Measurements from ENCODE around the gene PILRB.
"Not testable (repeated sequence)": the region's sequence is repeated elsewhere in the genome, so short reads cannot be mapped to it uniquely, and the experiment has no call there.

The PILRB gene

GRCh38 chr7:100382234-100382853 lies 24.4 kb downstream of the PILRB start:
- not testable (repeated sequence) for H3K79me1 ChIP-seq (ENCODE audit: low read length); H4K12ac ChIP-seq (ENCODE audit: low read depth, low read length); H3K9ac ChIP-seq (ENCODE audit: low read length)

GRCh38 chr7:100384628-100385294 lies 26.8 kb downstream of the PILRB start:
- Histone ChIP-seq H3K79me1 (ENCODE audit: low read length) (no peaks in the 10 kb centered on the region), H2BK120ac (ENCODE audit: insufficient read depth, low read length, poor library complexity) (no peak overlapping the region), H3K9ac (ENCODE audit: low read length) (no peak overlapping the region), H3K9me3 (ENCODE audit: insufficient read depth, low read depth, low read length) (no peaks in the 10 kb centered on the region), H3K4me2 (ENCODE audit: low read length) (no peak overlapping the region), H3K79me2 (ENCODE audit: control insufficient read depth, insufficient read depth, low read length, poor library complexity) (no peaks in the 10 kb centered on the region), H2BK12ac (ENCODE audit: low read length) (no peak overlapping the region), H2BK5ac (ENCODE audit: low read depth, low read length, poor library complexity) (no peak overlapping the region), H2AK5ac (ENCODE audit: low read length) (no peak overlapping the region), H3K27ac (ENCODE audit: low read depth, low read length) (no peak overlapping the region), H3K14ac (ENCODE audit: low read length) (no peak overlapping the region), H3K18ac (ENCODE audit: low read length) (no peak overlapping the region), H3K4me1 (ENCODE audit: control insufficient read depth in 1 of 2, insufficient read depth in 2 of 2, low read length in 2 of 2) (no peaks in the 10 kb centered on the region), H4K12ac (ENCODE audit: low read depth, low read length) (no peak overlapping the region), H3K36me3 (ENCODE audit: control insufficient read depth in 1 of 2, insufficient read depth in 2 of 2, low read length in 2 of 2) (no peaks in the 10 kb centered on the region), H3K4me3 (ENCODE audit: low read depth, low read length) (no peak overlapping the region), H3K23ac (ENCODE audit: low read length) (no peak overlapping the region), H3K27me3 (ENCODE audit: insufficient read depth, low read length) (no peaks in the 10 kb centered on the region), H4K8ac (ENCODE audit: low read depth, low read length) (no peak overlapping the region), H4K91ac (ENCODE audit: low read depth, low read length) (no peak overlapping the region), H2AFZ (ENCODE audit: insufficient read depth, low read length, poor library complexity) (no peak overlapping the region), H3K4ac (ENCODE audit: low read depth, low read length) (no peak overlapping the region)
- no CpG with 5 or more reads among the region's 6 CpGs for WGBS (ENCODE audit: extremely low coverage, insufficient coverage, insufficient read length)
- DNase-seq = no peak

More at GRCh38 chr7:100382234-100382853, 24.4 kb downstream of the PILRB start:
- H2AFZ ChIP-seq (ENCODE audit: insufficient read depth, low read length, poor library complexity); H3K4ac ChIP-seq (ENCODE audit: low read depth, low read length); H4K8ac ChIP-seq (ENCODE audit: low read depth, low read length); H3K14ac ChIP-seq (ENCODE audit: low read length); DNase-seq; H3K23ac ChIP-seq (ENCODE audit: low read length); H4K91ac ChIP-seq (ENCODE audit: low read depth, low read length); H3K18ac ChIP-seq (ENCODE audit: low read length); H3K9me3 ChIP-seq (ENCODE audit: insufficient read depth, low read depth, low read length); H2BK12ac ChIP-seq (ENCODE audit: low read length); H2BK5ac ChIP-seq (ENCODE audit: low read depth, low read length, poor library complexity); H3K4me3 ChIP-seq (ENCODE audit: low read depth, low read length); H3K79me2 ChIP-seq (ENCODE audit: control insufficient read depth, insufficient read depth, low read length, poor library complexity); H3K27me3 ChIP-seq (ENCODE audit: insufficient read depth, low read length); H2BK120ac ChIP-seq (ENCODE audit: insufficient read depth, low read length, poor library complexity); H3K27ac ChIP-seq (ENCODE audit: low read depth, low read length); H2AK5ac ChIP-seq (ENCODE audit: low read length); H3K4me2 ChIP-seq (ENCODE audit: low read length); H3K4me1 ChIP-seq (ENCODE audit: control insufficient read depth in 1 of 2, insufficient read depth in 2 of 2, low read length in 2 of 2); H3K36me3 ChIP-seq (ENCODE audit: control insufficient read depth in 1 of 2, insufficient read depth in 2 of 2, low read length in 2 of 2): not testable (repeated sequence)
- no CpG with 5 or more reads among the region's 8 CpGs for WGBS (ENCODE audit: extremely low coverage, insufficient coverage, insufficient read length)

GRCh38 chr7:100386940-100387339 lies 29.0 kb downstream of the PILRB start:
- Histone ChIP-seq H2AK5ac (ENCODE audit: low read length) (no peak overlapping the region), H3K4me2 (ENCODE audit: low read length) (no peak overlapping the region), H2BK5ac (ENCODE audit: low read depth, low read length, poor library complexity) (no peak overlapping the region), H3K14ac (ENCODE audit: low read length) (no peak overlapping the region), H3K27ac (ENCODE audit: low read depth, low read length) (no peak overlapping the region), H3K9ac (ENCODE audit: low read length) (no peak overlapping the region), H3K18ac (ENCODE audit: low read length) (no peak overlapping the region), H3K9me3 (ENCODE audit: insufficient read depth, low read depth, low read length) (no peaks in the 10 kb centered on the region), H3K4me1 (ENCODE audit: control insufficient read depth in 1 of 2, insufficient read depth in 2 of 2, low read length in 2 of 2) (no peaks in the 10 kb centered on the region), H4K8ac (ENCODE audit: low read depth, low read length) (no peak overlapping the region), H4K91ac (ENCODE audit: low read depth, low read length) (no peak overlapping the region), H2BK12ac (ENCODE audit: low read length) (no peak overlapping the region), H3K4ac (ENCODE audit: low read depth, low read length) (no peak overlapping the region), H3K27me3 (ENCODE audit: insufficient read depth, low read length) (no peaks in the 10 kb centered on the region), H3K79me1 (ENCODE audit: low read length) (no peaks in the 10 kb centered on the region), H2BK120ac (ENCODE audit: insufficient read depth, low read length, poor library complexity) (no peak overlapping the region), H4K12ac (ENCODE audit: low read depth, low read length) (no peak overlapping the region), H3K79me2 (ENCODE audit: control insufficient read depth, insufficient read depth, low read length, poor library complexity) (no peaks in the 10 kb centered on the region), H2AFZ (ENCODE audit: insufficient read depth, low read length, poor library complexity) (no peak overlapping the region), H3K23ac (ENCODE audit: low read length) (no peak overlapping the region), H3K4me3 (ENCODE audit: low read depth, low read length) (no peak overlapping the region), H3K36me3 (ENCODE audit: control insufficient read depth in 1 of 2, insufficient read depth in 2 of 2, low read length in 2 of 2) (no peaks in the 10 kb centered on the region)
- no peak for DNase-seq
- WGBS (ENCODE audit: extremely low coverage, insufficient coverage, insufficient read length) = no CpG with 5 or more reads among the region's 5 CpGs

GRCh38 chr7:100387695-100388094 lies 29.8 kb downstream of the PILRB start:
- no peak overlapping the region for H4K91ac ChIP-seq (ENCODE audit: low read depth, low read length)
- no peak overlapping the region for H2AFZ ChIP-seq (ENCODE audit: insufficient read depth, low read length, poor library complexity)
- no peaks in the 10 kb centered on the region for H3K36me3 ChIP-seq (ENCODE audit: control insufficient read depth in 1 of 2, insufficient read depth in 2 of 2, low read length in 2 of 2)
- H3K27ac ChIP-seq (ENCODE audit: low read depth, low read length) = no peak overlapping the region
- H3K23ac ChIP-seq (ENCODE audit: low read length) = no peak overlapping the region
- H3K18ac ChIP-seq (ENCODE audit: low read length) = no peak overlapping the region
- no peak overlapping the region for H3K4me2 ChIP-seq (ENCODE audit: low read length)
- no peaks in the 10 kb centered on the region for H3K79me1 ChIP-seq (ENCODE audit: low read length)
- H3K79me2 ChIP-seq (ENCODE audit: control insufficient read depth, insufficient read depth, low read length, poor library complexity) = no peaks in the 10 kb centered on the region
- no peak overlapping the region for H3K9ac ChIP-seq (ENCODE audit: low read length)
- no peak overlapping the region for H4K8ac ChIP-seq (ENCODE audit: low read depth, low read length)
- no CpG with 5 or more reads among the region's 2 CpGs for WGBS (ENCODE audit: extremely low coverage, insufficient coverage, insufficient read length)
- H3K27me3 ChIP-seq (ENCODE audit: insufficient read depth, low read length) = no peaks in the 10 kb centered on the region
- no peak overlapping the region for H4K12ac ChIP-seq (ENCODE audit: low read depth, low read length)
- no peak overlapping the region for H2AK5ac ChIP-seq (ENCODE audit: low read length)
- H2BK12ac ChIP-seq (ENCODE audit: low read length) = no peak overlapping the region
- H3K14ac ChIP-seq (ENCODE audit: low read length) = no peak overlapping the region
- H3K4me1 ChIP-seq (ENCODE audit: control insufficient read depth in 1 of 2, insufficient read depth in 2 of 2, low read length in 2 of 2) = no peaks in the 10 kb centered on the region
- H3K4ac ChIP-seq (ENCODE audit: low read depth, low read length) = no peak overlapping the region
- H3K4me3 ChIP-seq (ENCODE audit: low read depth, low read length) = no peak overlapping the region
- no peak overlapping the region for H2BK120ac ChIP-seq (ENCODE audit: insufficient read depth, low read length, poor library complexity)
- no peak overlapping the region for H2BK5ac ChIP-seq (ENCODE audit: low read depth, low read length, poor library complexity)
- H3K9me3 ChIP-seq (ENCODE audit: insufficient read depth, low read depth, low read length) = peaks cover 2% of the 10 kb centered on the region
- DNase-seq = no peak

Data from trophoblast cell (in vitro differentiated cells and primary cell).